Ureter (tissue), 1 donor: Measurements from ENCODE around the gene ZNF165. TPM values are rescaled to one million over a fixed set of nuclear protein-coding genes. Genes with fewer than 3 reads are reported as not detected.
"Not testable (repeated sequence)": the region's sequence is repeated elsewhere in the genome, so short reads cannot be mapped to it uniquely, and the experiment has no call there.

ENCODE experiments used
- DNase-seq: peaks from one replicate; pipeline ENCODE4 v3.0.0-alpha.2; 2020; ENCODE audit warnings: low spot score
- total RNA-seq: library from RNA; stranded (reverse); gene quantifications from one replicate; pipeline ENCODE4 v1.2.4, GENCODE V29; 2023
- donor health status: DM: yes; HTN: yes; CAD: no.

Gene ZNF165
- total RNA-seq, 1 donor from 2014 or later, result 1.6 TPM

GRCh38 chr6:28121876-28122275, 41.5 kb downstream of the ZNF165 start:
- DNase-seq, result no peak

DNA sequence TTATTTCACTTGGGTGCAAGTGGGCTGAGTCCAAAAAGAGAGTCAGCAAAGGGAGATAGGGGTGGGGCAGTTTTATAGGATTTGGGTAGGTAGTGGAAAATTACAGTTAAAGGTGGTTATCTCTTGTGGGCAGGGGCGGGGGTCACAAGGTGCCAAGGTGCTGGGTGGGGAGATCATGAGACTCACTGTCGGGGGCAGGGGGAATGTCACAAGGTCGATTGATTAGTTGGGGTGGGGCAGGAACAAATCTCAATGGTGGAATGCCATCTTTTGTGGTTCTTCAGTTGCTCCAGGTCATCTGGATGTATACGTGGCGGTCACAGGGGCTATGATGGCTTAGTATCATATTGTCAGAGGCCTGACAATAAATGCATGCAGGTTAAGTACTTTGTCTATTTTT, 41.9 kb downstream of the ZNF165 start:
- DNase-seq, result not testable (repeated sequence)

DNA sequence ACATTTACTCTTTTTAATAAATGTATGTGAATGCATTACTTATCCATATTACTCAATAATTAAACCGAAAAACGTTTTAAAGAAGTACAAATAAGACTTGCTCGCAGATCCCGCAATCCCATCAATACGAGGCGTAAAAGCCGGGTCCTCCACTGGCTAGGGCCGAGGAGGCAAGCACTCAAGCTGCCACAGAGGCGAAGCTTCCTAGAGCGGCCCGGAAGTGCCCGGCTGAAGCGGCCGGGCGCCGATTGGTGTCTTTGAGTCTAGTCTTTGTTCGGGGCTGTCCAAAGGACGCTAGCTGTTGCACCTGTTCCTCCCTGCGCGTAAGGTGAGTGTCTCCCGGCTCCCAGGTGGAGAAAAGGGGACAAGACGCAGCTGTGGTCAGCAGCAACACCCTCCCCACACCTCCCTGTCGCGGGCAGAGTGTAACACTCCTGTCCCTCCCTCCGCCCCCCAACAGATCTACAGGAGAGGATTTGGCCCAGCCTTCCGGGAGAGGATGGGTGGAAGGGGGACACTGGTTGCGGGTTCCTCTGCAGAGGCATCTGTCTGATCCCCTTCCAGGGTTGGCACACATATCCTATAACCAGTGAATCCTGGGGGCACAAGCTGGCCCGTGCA, 44.1 kb downstream of the ZNF165 start, which contains the start of gene ZSCAN16:
Gene ZSCAN16 (plus strand): TSS at position 260 of the 621 bp plus-strand sequence. CDS start 835 bp downstream, outside the sequence.
- DNase-seq, result peak; percentile 80

- no peak for DNase-seq
Observed at GRCh38 chr6:28124971-28125353, 44.6 kb downstream of the ZNF165 start.

GRCh38 chr6:28125401-28125800, 45.0 kb downstream of the ZNF165 start:
- no peak for DNase-seq

DNA sequence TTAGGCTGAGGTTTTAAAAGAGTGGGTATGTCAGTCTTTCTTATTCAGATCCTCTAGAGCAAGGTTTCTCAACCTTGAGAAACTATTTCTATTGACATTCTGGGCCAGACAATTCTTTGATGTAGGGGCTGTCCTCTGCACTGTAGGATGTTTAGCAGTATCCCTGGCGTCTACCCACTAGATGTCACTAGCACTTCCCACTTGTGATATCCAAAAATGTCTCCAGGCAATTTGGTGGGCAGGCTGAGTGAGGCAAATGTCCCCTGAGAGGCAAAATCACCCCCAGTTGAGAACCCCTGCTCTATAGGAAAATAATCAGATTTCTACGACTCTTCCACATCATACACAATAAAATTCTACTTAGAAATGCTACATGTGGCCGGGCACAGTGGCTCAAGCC, 53.6 kb downstream of the ZNF165 start:
- no peak for DNase-seq

DNA sequence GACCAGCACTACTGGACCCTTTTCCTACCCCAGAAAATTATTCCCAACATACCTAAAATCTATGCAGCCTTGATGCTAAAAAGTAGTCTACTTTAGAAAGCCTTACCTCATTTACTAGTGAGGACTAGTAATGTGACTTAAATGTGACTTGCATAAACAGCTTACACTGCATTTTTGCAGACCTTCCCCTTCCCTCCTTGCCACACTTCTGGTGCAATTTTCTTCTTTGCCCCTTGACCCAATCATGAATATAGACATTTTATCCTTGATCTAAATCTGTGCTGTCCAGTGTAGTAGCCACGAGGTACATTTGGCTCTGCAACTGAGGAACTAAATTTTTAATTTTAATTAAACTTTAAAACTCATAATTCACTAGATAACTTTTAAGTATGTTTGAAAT, 54.3 kb downstream of the ZNF165 start:
- no peak for DNase-seq

DNA sequence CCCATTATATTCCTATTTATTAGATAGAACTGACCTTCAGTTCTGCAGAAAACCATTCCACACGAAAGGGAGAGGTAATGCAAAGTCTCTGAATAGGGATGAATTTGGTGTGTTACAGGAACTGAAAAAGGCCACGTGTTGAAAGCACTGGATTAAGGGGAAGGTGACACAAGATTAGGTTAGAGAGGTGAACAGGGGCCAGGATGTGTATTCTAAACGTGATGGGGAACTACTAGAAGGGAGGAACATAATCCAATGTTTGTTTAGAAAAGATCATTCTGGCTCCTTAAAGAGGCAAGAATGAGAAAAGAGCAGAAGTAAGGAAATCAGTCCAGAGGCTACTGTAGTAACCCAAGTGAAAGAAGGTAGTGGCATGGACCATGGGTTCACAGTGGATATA, 55.0 kb downstream of the ZNF165 start:
- DNase-seq, result no peak

- DNase-seq, result peak; percentile 90
Observed at GRCh38 chr6:28136585-28137504, 56.5 kb downstream of the ZNF165 start.

DNA sequence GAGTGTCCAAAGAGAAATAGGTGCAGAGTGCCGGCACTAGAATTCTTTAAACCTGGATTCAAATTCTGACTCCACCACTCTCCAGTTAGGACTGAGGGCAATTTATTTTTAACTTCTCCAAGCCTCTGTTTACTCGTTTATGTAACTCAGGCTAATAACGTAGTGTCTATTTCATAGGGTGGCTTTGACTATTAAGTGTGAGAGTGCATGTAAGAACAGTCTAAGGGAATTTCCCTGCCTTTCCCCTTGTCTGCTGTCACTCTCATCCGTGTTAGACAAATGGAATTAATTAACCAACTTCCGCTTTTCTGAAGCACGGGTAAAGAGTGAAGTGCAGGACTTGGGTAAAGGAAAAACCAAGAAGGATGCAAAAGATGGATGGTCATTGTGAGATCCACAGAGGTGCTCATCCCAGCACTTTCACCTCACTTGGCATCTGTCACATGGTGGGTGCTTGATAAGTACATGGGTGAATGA, 57.2 kb downstream of the ZNF165 start:
- DNase-seq, result no peak

Other genes starting within 250 kb of the ZNF165 start
- gene OR2B2, start 168.2 kb upstream of the ZNF165 start, total RNA-seq, result not detected
- gene OR2B6, start 123.3 kb upstream of the ZNF165 start, total RNA-seq, result not detected
- gene ZSCAN16, start 44.0 kb downstream of the ZNF165 start, total RNA-seq, result 9.9 TPM
- 28.6 TPM for gene ZKSCAN8, start 61.3 kb downstream of the ZNF165 start, total RNA-seq
- 22.4 TPM for gene ZSCAN9, start 144.7 kb downstream of the ZNF165 start, total RNA-seq
- 6.2 TPM for gene ZKSCAN4, start 171.7 kb downstream of the ZNF165 start, total RNA-seq
- 1.4 TPM for gene NKAPL, start 178.7 kb downstream of the ZNF165 start, total RNA-seq
- gene ZSCAN26, start 186.6 kb downstream of the ZNF165 start, total RNA-seq, result 16.9 TPM
- gene PGBD1, start 201.0 kb downstream of the ZNF165 start, total RNA-seq, result 3.1 TPM